Neural progenitor cell (in vitro differentiated cells): Measurements from ENCODE around the gene FBXO15.

ENCODE experiments used
- EZH2 ChIP-seq: fragments of 200-600 bp; sonication (generic); IDR thresholded peaks from 2 replicates; pipeline ENCODE4 v1.6.1; 2017; ENCODE audit warnings: antibody characterized with exemption, mild to moderate bottlenecking, moderate library complexity
- EZH2phosphoT487 ChIP-seq: fragments of 200-600 bp; sonication (generic); IDR thresholded peaks from 2 replicates; pipeline ENCODE4 v1.6.1; 2017; ENCODE audit warnings: antibody characterized with exemption
- TF ChIP-seq, protein P1 (sequence below): fragments of 200-600 bp; sonication (generic); IDR thresholded peaks from 2 replicates; pipeline ENCODE4 v1.5.1; 2017; ENCODE audit warnings: antibody characterized with exemption, mild to moderate bottlenecking

GRCh38 chr18:74153793-74154192, 6.2 kb upstream of the FBXO15 start:
- TF ChIP-seq, protein P1, sequence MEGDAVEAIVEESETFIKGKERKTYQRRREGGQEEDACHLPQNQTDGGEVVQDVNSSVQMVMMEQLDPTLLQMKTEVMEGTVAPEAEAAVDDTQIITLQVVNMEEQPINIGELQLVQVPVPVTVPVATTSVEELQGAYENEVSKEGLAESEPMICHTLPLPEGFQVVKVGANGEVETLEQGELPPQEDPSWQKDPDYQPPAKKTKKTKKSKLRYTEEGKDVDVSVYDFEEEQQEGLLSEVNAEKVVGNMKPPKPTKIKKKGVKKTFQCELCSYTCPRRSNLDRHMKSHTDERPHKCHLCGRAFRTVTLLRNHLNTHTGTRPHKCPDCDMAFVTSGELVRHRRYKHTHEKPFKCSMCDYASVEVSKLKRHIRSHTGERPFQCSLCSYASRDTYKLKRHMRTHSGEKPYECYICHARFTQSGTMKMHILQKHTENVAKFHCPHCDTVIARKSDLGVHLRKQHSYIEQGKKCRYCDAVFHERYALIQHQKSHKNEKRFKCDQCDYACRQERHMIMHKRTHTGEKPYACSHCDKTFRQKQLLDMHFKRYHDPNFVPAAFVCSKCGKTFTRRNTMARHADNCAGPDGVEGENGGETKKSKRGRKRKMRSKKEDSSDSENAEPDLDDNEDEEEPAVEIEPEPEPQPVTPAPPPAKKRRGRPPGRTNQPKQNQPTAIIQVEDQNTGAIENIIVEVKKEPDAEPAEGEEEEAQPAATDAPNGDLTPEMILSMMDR = no peak
- TF ChIP-seq EZH2 (no peak), EZH2phosphoT487 (no peak)
